HG03280 (cell line): ENCODE measurements around the gene APOA5.
"Not testable (repeated sequence)": the region's sequence is repeated elsewhere in the genome, so short reads cannot be mapped to it uniquely, and the experiment has no call there.

Source experiments
- ATAC-seq: cut with Tn5 transposase; IDR thresholded peaks from one replicate; pipeline ENCODE4 v1.9.1; 2021; ENCODE audit warnings: mild to moderate bottlenecking, moderate library complexity; ENCODE audit not compliant: unreplicated experiment

APOA5 gene

GRCh38 chr11:116776522-116776984, 15.1 kb downstream of the APOA5 start:
- ATAC-seq = no peak

- ATAC-seq = no peak
Measured at GRCh38 chr11:116775975-116776374, 15.7 kb downstream of the APOA5 start.

GRCh38 chr11:116774661-116775060, 17.0 kb downstream of the APOA5 start:
- ATAC-seq = no peak

DNA sequence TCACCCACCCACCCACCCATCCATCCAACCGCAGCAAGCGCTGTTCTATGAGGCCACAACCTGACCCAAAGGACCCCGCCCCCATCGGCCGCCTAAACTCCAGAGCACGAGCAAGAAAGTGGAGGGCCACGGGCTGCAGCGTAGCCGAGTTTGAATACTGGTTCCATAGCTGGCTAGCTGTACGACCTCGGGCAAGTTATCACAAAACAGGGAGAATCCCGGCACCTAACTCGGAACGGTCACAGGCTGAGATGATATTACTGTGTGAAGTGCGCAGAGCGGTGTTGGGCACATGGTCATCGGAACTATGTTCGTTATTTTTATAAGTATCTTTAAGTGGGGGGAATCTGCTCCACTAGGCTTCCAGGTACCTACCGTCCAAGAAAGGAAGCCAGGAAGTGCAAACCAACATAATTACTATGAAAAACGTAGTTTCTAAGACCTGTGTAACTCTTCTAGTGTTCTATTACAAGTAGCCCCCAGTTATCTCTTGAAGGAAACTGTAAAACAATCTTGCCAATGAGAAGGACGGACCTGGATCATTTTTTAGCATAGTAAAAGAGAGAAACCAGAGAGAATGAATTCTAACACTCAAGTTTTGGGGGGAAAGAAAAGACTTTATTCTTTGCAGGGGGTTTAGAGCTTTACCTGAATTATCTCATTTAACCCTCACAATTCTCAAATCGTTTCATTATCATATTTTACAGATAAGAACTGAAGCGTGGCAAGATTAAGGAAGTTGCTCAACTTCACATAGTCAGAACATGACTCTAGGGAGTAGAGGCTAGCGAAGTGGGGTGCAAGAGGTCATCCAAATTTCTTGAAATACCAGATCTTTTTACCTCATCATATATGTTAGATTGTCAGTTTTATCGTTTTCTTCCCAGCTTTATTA, 18.2 kb downstream of the APOA5 start:
- peak; percentile 41 for ATAC-seq

DNA sequence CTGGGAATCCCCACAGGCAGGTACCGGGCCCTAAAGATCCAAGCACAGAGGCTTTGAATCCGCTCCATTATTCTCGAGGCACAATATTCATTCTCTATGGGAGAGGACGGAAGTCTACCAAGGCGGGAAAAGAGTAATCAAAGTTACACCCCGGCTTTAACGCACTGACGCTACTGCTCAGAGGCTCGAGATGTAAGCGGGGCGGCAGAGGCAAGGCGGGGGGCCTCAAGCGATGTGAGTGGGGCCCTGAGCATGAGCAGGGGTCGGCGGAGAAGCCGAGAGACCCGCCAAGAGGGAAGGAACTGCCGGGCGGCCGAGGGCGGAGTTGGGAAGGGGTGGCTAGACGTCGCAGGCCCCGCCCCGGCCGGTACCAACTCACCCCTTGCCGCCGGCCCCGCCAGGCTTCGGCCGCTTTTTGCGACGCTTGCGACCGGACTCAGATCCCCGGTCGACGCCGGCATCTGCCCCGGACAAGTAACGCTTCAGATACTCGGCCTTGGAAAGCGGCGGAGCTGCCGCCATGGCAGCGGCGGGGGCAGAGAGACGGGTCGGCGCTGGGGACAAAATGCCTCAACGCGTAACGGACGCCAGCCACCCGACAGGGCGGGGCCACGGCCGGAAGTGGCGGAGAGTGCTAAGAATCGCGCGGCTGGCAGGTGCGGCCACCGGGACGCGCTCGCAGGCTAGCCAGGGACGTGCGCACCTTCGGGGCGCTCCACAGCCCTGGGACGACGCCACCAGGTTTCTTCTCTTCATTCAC, 19.1 kb downstream of the APOA5 start, which contains the start of gene BUD13:
TSS of gene BUD13 (minus strand) at position 545 of the 760 bp plus-strand sequence. CDS start at position 522, 23 bp downstream.
- ATAC-seq = peak; percentile 93

- ATAC-seq = no peak
Measured at GRCh38 chr11:116771935-116772334, 19.7 kb downstream of the APOA5 start.

DNA sequence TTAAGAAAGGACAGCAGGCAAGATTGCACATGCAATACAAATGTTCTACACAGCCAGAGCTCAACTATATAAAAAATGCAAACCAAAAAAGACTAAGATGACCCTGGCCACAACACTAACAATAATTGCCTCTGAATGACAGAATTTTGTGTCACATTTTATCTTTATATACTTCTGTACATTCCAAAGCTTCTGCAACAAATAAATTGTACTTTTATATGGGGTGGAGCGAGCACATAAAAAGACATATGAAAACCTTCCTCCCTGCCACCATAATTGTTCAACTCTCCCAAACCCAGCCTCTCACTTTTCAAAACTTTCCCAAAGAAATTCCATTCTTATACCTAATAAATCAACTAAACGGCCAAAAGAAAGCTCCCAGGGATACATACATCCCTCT, 29.5 kb downstream of the APOA5 start:
- ATAC-seq = no peak

- ATAC-seq = not testable (repeated sequence)
Measured at GRCh38 chr11:116756044-116756443, 35.6 kb downstream of the APOA5 start.

- ATAC-seq = no peak
Measured at GRCh38 chr11:116750070-116750718, 41.5 kb downstream of the APOA5 start.

DNA sequence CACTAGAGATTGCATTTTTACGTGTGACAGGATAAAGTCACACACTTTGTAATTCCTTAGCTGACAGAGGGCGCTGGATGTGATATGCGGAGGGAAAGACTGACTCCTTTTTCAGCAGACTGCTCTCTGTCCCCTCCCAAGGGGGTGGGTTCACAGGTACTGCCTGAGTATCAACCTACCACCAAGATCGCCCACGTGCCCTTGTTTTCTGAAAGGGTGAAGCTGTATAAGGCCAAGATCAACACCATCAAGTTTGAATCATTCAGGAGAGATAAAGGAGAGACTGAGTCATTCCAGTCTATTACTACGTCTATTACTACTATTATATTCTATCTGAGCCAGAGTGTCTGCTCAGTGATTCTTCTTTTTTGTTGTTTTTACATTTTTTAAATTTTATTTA, 49.6 kb downstream of the APOA5 start:
- no peak for ATAC-seq

GRCh38 chr11:116740741-116741140, 50.9 kb downstream of the APOA5 start:
- no peak for ATAC-seq
